Hepatocyte (in vitro differentiated cells): ENCODE measurements around the gene ADAP1.

Experiments
- CTCF ChIP-seq: fragments of 200-600 bp; sonication (generic); IDR thresholded peaks from 2 replicates; pipeline ENCODE4 v1.5.1; 2016; ENCODE audit warnings: antibody characterized with exemption, mild to moderate bottlenecking; ENCODE audit not compliant: poor library complexity
- EZH2phosphoT487 ChIP-seq: fragments of 200-600 bp; sonication (generic); IDR thresholded peaks from one replicate; pipeline ENCODE4 v1.6.1; 2018; ENCODE audit warnings: antibody characterized with exemption, mild to moderate bottlenecking, low read depth, moderate library complexity; ENCODE audit not compliant: unreplicated experiment, severe bottlenecking

GRCh38 chr7:936386-937054 lies 18.0 kb downstream of the ADAP1 start:
- no peak for TF ChIP-seq CTCF
- no peak for TF ChIP-seq EZH2phosphoT487
